Fibroblast of villous mesenchyme (primary cell): Measurements from ENCODE around the gene SERINC5. TPM values are rescaled to one million over a fixed set of nuclear protein-coding genes. Genes with fewer than 3 reads are reported as not detected.
"Not testable (repeated sequence)": the region's sequence is repeated elsewhere in the genome, so short reads cannot be mapped to it uniquely, and the experiment has no call there.

Experiments
- DNase-seq: peaks from one replicate; pipeline ENCODE4 v3.0.0-alpha.2; 2010; ENCODE audit warnings: low read depth
- H3K4me3 ChIP-seq: 2 replicates; pipeline ENCODE4 v1.5.1; 2011; ENCODE audit warnings: low read depth, mild to moderate bottlenecking, low read length
- CTCF ChIP-seq: IDR thresholded peaks from 2 replicates; pipeline ENCODE4 v1.5.1; 2012; ENCODE audit warnings: low read depth, mild to moderate bottlenecking, low read length; ENCODE audit not compliant: insufficient read depth
- total RNA-seq: library from RNA; depleted of rRNA; stranded (reverse); fragments of >200 nt; gene quantifications from 2 replicates; pipeline ENCODE4 v1.2.3, GENCODE V29; 2012

Gene SERINC5
- total RNA-seq: 13.8 and 15.5 TPM in 2 replicates

- peak; percentile 79 for DNase-seq
- peak within 1 kb of the TSS; percentile 83 for H3K4me3 ChIP-seq
- no peak for TF ChIP-seq CTCF
Observed at GRCh38 chr5:80255811-80256712, at the start of gene SERINC5. Gene SERINC5, minus strand, starts transcription at chr5:80256048. Its CDS starts 126 bp downstream, at chr5:80255922.

GRCh38 chr5:80302636-80303035 is 46.8 kb upstream of the SERINC5 start:
- TF ChIP-seq CTCF: no peak
- no peak for DNase-seq
- H3K4me3 ChIP-seq: no peak overlapping the region

- DNase-seq: not testable (repeated sequence)
Observed at GRCh38 chr5:80301342-80301741, 45.5 kb upstream of the SERINC5 start.

GRCh38 chr5:80300796-80301195 is 44.9 kb upstream of the SERINC5 start:
- not testable (repeated sequence) for H3K4me3 ChIP-seq, DNase-seq

More at GRCh38 chr5:80301342-80301741, 45.5 kb upstream of the SERINC5 start:
- not testable (repeated sequence) for H3K4me3 ChIP-seq

GRCh38 chr5:80300125-80300524 is 44.3 kb upstream of the SERINC5 start:
- no peak overlapping the region for H3K4me3 ChIP-seq
- no peak for TF ChIP-seq CTCF
- DNase-seq: no peak

GRCh38 chr5:80299601-80300000 is 43.8 kb upstream of the SERINC5 start:
- DNase-seq: no peak
- TF ChIP-seq CTCF: no peak
- no peak overlapping the region for H3K4me3 ChIP-seq

- H3K4me3 ChIP-seq: no peak overlapping the region
- no peak for DNase-seq
- TF ChIP-seq CTCF: no peak
Observed at GRCh38 chr5:80296121-80296520, 40.3 kb upstream of the SERINC5 start.

- no peak for TF ChIP-seq CTCF
- no peak for DNase-seq
- H3K4me3 ChIP-seq: no peak overlapping the region
Observed at GRCh38 chr5:80291761-80292160, 35.9 kb upstream of the SERINC5 start.
